K562 (cell line): ENCODE measurements around the gene ARL8A. TPM values are rescaled to one million over a fixed set of nuclear protein-coding genes. Genes with fewer than 3 reads are reported as not detected.

Experiments
- ARID3B ChIP-seq: fragments of 250-450 bp; sonication (Bioruptor Pico); IDR thresholded peaks from 2 replicates; pipeline ENCODE4 v1.4.0; 2020; ENCODE audit warnings: borderline replicate concordance
- EP300 ChIP-seq: IDR thresholded peaks from 2 replicates; pipeline ENCODE4 v1.6.1; 2012; ENCODE audit warnings: low read length, improper control_type of control experiment
- EP400 ChIP-seq: fragments of 450-650 bp; IDR thresholded peaks from 2 replicates; pipeline ENCODE4 v1.6.1; 2017; ENCODE audit warnings: antibody characterized with exemption, mild to moderate bottlenecking, moderate library complexity
- ESRRB ChIP-seq: fragments of 250-450 bp; sonication (Bioruptor Pico); IDR thresholded peaks from 2 replicates; pipeline ENCODE4 v1.5.0; 2020; ENCODE audit warnings: mild to moderate bottlenecking, moderate library complexity, borderline replicate concordance
- KLF13 ChIP-seq: fragments of 450-650 bp; IDR thresholded peaks from 2 replicates; pipeline ENCODE4 v1.6.1; 2016; ENCODE audit warnings: missing genetic modification characterization, low read depth, mild to moderate bottlenecking, missing compliant biosample characterization, moderate library complexity, borderline replicate concordance
- MAX ChIP-seq: sonication (generic); formaldehyde crosslinking; IDR thresholded peaks from 2 replicates; pipeline ENCODE4 v1.9.0; 2022; ENCODE audit warnings: mild to moderate bottlenecking, missing genetic modification reagents
- NBN ChIP-seq: fragments of 450-650 bp; IDR thresholded peaks from 2 replicates; pipeline ENCODE4 v1.6.1; 2016; ENCODE audit warnings: low read depth, mild to moderate bottlenecking
- SMARCA4 ChIP-seq: fragments of 450-650 bp; IDR thresholded peaks from 2 replicates; pipeline ENCODE4 v1.6.1; 2016
- TFAP4 ChIP-seq: sonication (generic); formaldehyde crosslinking; IDR thresholded peaks from 2 replicates; pipeline ENCODE4 v1.8.0; 2022; ENCODE audit warnings: missing genetic modification reagents, mild to moderate bottlenecking, moderate library complexity, borderline replicate concordance
- THRA ChIP-seq: fragments of 450-650 bp; IDR thresholded peaks from 2 replicates; pipeline ENCODE4 v1.6.1; 2017; ENCODE audit warnings: mild to moderate bottlenecking, moderate library complexity
- ZNF263 ChIP-seq: sonication (generic); formaldehyde crosslinking; IDR thresholded peaks from 2 replicates; pipeline ENCODE4 v1.8.0; 2022; ENCODE audit warnings: mild to moderate bottlenecking, missing genetic modification reagents, borderline replicate concordance
- ZNF444 ChIP-seq: fragments of 250-450 bp; sonication (Bioruptor Pico); IDR thresholded peaks from 2 replicates; pipeline ENCODE4 v1.4.0; 2020; ENCODE audit warnings: mild to moderate bottlenecking, moderate library complexity
- ZNF583 ChIP-seq: fragments of 250-450 bp; sonication (Bioruptor Pico); IDR thresholded peaks from 2 replicates; pipeline ENCODE4 v1.4.0; 2020
- polyA plus RNA-seq, 8 experiments: library from polyadenylated mRNA; depleted of rRNA in 4 of 8; stranded (reverse) in 5 of 8; unstranded in 3 of 8; fragments of >200 nt; fragmentation: Nextera tagmentation in 2 of 8; fragmentation: Illumina TruSeq in 1 of 8; extraction: Ambion mirVana in 2 of 8; extraction: Trizol in 1 of 8; gene quantifications; 2 replicates each; pipeline versions ENCODE4 v1.2.1 to v1.2.3, GENCODE V29; 2011 to 2014; ENCODE audit warnings: inconsistent platforms in 1 of 8, missing spikeins in 1 of 8
- total RNA-seq, 7 experiments: library from RNA; depleted of rRNA in 6 of 7; stranded (reverse); fragments of >200 nt in 6 of 7; fragmentation: Illumina TruSeq in 2 of 7; extraction: Trizol in 2 of 7; gene quantifications; 2 replicates each; pipeline versions ENCODE4 v1.2.1 to v1.2.3, GENCODE V29; 2011 to 2021; ENCODE audit warnings: low replicate concordance in 1 of 7
- TF ChIP-seq, protein P1 (sequence below), 2 experiments: fragments of 450-650 bp in 1 of 2; IDR thresholded peaks; 2 replicates each; pipeline ENCODE4 v1.6.1; 2011 to 2017; ENCODE audit warnings: low read depth in 2 of 2, antibody characterized with exemption in 1 of 2, borderline replicate concordance in 1 of 2, low read length in 1 of 2, mild to moderate bottlenecking in 1 of 2, mixed read lengths in 1 of 2; ENCODE audit not compliant: control insufficient read depth in 1 of 2
- TF ChIP-seq, protein P2 (sequence below): sonication (generic); formaldehyde crosslinking; IDR thresholded peaks from 2 replicates; pipeline ENCODE4 v1.8.0; 2023; ENCODE audit warnings: missing genetic modification reagents, mild to moderate bottlenecking, borderline replicate concordance

ARL8A gene
- total and polyA plus RNA-seq, 9 of the 15 experiments (the other 6 are each of a cell fraction or from before 2014, with no cell fraction given) = 0.17 to 27.3 (median 15.6) TPM

DNA sequence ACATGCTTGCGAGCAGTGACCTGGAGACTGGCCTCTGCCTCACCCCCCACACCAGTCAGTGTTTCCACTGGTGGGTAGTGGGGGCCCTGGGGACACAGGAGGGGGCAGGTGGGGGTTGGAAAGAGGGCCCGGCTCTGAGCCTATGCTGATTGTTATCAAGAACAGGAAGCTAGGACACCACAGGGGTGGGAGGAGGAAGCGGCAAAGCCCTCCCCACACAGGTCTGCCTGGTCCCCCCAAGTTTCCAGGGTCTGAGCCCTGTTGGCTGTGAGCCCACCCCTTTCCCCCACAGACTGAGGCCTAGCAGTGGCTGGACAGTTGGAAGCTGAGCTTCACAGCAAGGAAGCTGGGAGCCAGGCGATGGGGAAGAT, 17.5 kb upstream of the ARL8A start (continued):
- TF ChIP-seq ARID3B (CRISPR knock-in tag) (no peak), NBN (no peak), ZNF583 (no peak), EP300 (peak; percentile 51), ESRRB (CRISPR knock-in tag) (0 out of 2 replicates have a peak, but pooled peaks have one; percentile 29), EP400 (peak; percentile 24; the same call in 1 of the 2 replicates), ZNF444 (CRISPR knock-in tag) (no peak), TFAP4 (CRISPR knock-in tag) (0 out of 2 replicates have a peak, but pooled peaks have one; percentile 30), KLF13 (tag) (no peak), MAX (no peak), ZNF263 (CRISPR knock-in tag) (no peak), SMARCA4 (peak; percentile 44; the same call in 1 of the 2 replicates), THRA (no peak)
- TF ChIP-seq, protein P1, sequence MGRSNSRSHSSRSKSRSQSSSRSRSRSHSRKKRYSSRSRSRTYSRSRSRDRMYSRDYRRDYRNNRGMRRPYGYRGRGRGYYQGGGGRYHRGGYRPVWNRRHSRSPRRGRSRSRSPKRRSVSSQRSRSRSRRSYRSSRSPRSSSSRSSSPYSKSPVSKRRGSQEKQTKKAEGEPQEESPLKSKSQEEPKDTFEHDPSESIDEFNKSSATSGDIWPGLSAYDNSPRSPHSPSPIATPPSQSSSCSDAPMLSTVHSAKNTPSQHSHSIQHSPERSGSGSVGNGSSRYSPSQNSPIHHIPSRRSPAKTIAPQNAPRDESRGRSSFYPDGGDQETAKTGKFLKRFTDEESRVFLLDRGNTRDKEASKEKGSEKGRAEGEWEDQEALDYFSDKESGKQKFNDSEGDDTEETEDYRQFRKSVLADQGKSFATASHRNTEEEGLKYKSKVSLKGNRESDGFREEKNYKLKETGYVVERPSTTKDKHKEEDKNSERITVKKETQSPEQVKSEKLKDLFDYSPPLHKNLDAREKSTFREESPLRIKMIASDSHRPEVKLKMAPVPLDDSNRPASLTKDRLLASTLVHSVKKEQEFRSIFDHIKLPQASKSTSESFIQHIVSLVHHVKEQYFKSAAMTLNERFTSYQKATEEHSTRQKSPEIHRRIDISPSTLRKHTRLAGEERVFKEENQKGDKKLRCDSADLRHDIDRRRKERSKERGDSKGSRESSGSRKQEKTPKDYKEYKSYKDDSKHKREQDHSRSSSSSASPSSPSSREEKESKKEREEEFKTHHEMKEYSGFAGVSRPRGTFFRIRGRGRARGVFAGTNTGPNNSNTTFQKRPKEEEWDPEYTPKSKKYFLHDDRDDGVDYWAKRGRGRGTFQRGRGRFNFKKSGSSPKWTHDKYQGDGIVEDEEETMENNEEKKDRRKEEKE (IDR thresholded peaks at IDR 0.05; ENCODE audit: borderline replicate concordance in 1 of 2, control insufficient read depth in 1 of 2, low read depth in 2 of 2, low read length in 1 of 2) = no peak
- TF ChIP-seq, protein P2, sequence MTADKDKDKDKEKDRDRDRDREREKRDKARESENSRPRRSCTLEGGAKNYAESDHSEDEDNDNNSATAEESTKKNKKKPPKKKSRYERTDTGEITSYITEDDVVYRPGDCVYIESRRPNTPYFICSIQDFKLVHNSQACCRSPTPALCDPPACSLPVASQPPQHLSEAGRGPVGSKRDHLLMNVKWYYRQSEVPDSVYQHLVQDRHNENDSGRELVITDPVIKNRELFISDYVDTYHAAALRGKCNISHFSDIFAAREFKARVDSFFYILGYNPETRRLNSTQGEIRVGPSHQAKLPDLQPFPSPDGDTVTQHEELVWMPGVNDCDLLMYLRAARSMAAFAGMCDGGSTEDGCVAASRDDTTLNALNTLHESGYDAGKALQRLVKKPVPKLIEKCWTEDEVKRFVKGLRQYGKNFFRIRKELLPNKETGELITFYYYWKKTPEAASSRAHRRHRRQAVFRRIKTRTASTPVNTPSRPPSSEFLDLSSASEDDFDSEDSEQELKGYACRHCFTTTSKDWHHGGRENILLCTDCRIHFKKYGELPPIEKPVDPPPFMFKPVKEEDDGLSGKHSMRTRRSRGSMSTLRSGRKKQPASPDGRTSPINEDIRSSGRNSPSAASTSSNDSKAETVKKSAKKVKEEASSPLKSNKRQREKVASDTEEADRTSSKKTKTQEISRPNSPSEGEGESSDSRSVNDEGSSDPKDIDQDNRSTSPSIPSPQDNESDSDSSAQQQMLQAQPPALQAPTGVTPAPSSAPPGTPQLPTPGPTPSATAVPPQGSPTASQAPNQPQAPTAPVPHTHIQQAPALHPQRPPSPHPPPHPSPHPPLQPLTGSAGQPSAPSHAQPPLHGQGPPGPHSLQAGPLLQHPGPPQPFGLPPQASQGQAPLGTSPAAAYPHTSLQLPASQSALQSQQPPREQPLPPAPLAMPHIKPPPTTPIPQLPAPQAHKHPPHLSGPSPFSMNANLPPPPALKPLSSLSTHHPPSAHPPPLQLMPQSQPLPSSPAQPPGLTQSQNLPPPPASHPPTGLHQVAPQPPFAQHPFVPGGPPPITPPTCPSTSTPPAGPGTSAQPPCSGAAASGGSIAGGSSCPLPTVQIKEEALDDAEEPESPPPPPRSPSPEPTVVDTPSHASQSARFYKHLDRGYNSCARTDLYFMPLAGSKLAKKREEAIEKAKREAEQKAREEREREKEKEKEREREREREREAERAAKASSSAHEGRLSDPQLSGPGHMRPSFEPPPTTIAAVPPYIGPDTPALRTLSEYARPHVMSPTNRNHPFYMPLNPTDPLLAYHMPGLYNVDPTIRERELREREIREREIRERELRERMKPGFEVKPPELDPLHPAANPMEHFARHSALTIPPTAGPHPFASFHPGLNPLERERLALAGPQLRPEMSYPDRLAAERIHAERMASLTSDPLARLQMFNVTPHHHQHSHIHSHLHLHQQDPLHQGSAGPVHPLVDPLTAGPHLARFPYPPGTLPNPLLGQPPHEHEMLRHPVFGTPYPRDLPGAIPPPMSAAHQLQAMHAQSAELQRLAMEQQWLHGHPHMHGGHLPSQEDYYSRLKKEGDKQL (CRISPR knock-in tag) = 0 out of 2 replicates have a peak, but pooled peaks have one; percentile 7
